ENCODE results near the gene PREX1. TPM values are rescaled to one million over a fixed set of nuclear protein-coding genes. Genes with fewer than 3 reads are reported as not detected.

Gene PREX1
- polyA plus RNA-seq, 1 of the 3 experiments (the other 2 are of a cell fraction) = 5.3 TPM

GRCh38 chr20:48858075-48858790, 30.4 kb upstream of the PREX1 start:
- Histone ChIP-seq H3K4me2 (no peak overlapping the region), H3K4me3 (ENCODE audit: low read depth in 2 of 2, low read length in 1 of 2) (no peak overlapping the region), H3K9me3 (no peaks in the 10 kb centered on the region), H2AFZ (ENCODE audit: low read depth) (no peak overlapping the region), H3F3A (replicated peaks; ENCODE audit: insufficient read depth) (no peaks in the 10 kb centered on the region), H3K9me2 (no peaks in the 10 kb centered on the region), H3K4me1 (ENCODE audit: control insufficient read depth in 1 of 2, insufficient read depth in 2 of 2, low read depth in 1 of 2, low read length in 1 of 2) (no peaks in the 10 kb centered on the region), H3K79me2 (ENCODE audit: insufficient read depth) (no peaks in the 10 kb centered on the region), H3K36me3 (replicated peaks in 1 of 2; ENCODE audit: control insufficient read depth in 1 of 2, insufficient read depth in 2 of 2, low read length in 1 of 2) (no peaks in the 10 kb centered on the region), H3K9ac (no peak overlapping the region), H3K27ac (ENCODE audit: low read depth in 2 of 2, low read length in 1 of 2) (no peak overlapping the region), H4K20me1 (ENCODE audit: insufficient read depth) (no peaks in the 10 kb centered on the region), H3K27me3 (ENCODE audit: insufficient read depth) (no peaks in the 10 kb centered on the region; the same call in 1 of the 2 replicates)
- ChIA-PET CTCF (interaction anchor here (0.6 to 1.5 kb wide), 6 partner anchors 8 to 201 kb away, joined by 3 read pairs; no protein-coding TSS in a partner anchor), POLR2A (no interaction called here)
- no peak for DNase-seq
- 76% methylated on average over 5 of the region's 6 CpGs for WGBS (ENCODE audit: low lambda C conversion rate)
- TF ChIP-seq CHD2 (IDR thresholded peaks at IDR 0.05; ENCODE audit: low read length, partially characterized antibody) = no peak
- no peak for TF ChIP-seq FOXJ3 (CRISPR knock-in tag; IDR thresholded peaks at IDR 0.05)
- TF ChIP-seq GATA2 (CRISPR knock-in tag; IDR thresholded peaks at IDR 0.05) = no peak
- no peak for TF ChIP-seq JUND (IDR thresholded peaks at IDR 0.05)
- TF ChIP-seq USF1 (IDR thresholded peaks at IDR 0.05; ENCODE audit: borderline replicate concordance, low read depth) = no peak
- TF ChIP-seq EZH2phosphoT487 (IDR thresholded peaks at IDR 0.05; ENCODE audit: borderline replicate concordance, low read depth) = no peak
- TF ChIP-seq FOSL2 (IDR thresholded peaks at IDR 0.05; ENCODE audit: borderline replicate concordance, low read depth) = no peak
- TF ChIP-seq MEF2A (IDR thresholded peaks at IDR 0.05; ENCODE audit: borderline replicate concordance, low read depth) = no peak
- TF ChIP-seq TAF1 (IDR thresholded peaks at IDR 0.05; ENCODE audit: borderline replicate concordance, low read depth, low read length) = no peak
- no peak for TF ChIP-seq TCF12 (IDR thresholded peaks at IDR 0.05)

GRCh38 chr20:48856130-48856529, 28.3 kb upstream of the PREX1 start:
- no peak for DNase-seq
- Histone ChIP-seq H3K27ac (ENCODE audit: low read depth in 2 of 2, low read length in 1 of 2) (no peak overlapping the region), H3K36me3 (replicated peaks in 1 of 2; ENCODE audit: control insufficient read depth in 1 of 2, insufficient read depth in 2 of 2, low read length in 1 of 2) (no peaks in the 10 kb centered on the region), H3K9me3 (no peaks in the 10 kb centered on the region), H3K9me2 (no peaks in the 10 kb centered on the region), H3K4me2 (no peak overlapping the region), H3K79me2 (ENCODE audit: insufficient read depth) (no peaks in the 10 kb centered on the region), H3K27me3 (ENCODE audit: insufficient read depth) (no peaks in the 10 kb centered on the region; the same call in 1 of the 2 replicates), H2AFZ (ENCODE audit: low read depth) (no peak overlapping the region), H3K4me3 (ENCODE audit: low read depth in 2 of 2, low read length in 1 of 2) (no peak overlapping the region), H4K20me1 (ENCODE audit: insufficient read depth) (no peaks in the 10 kb centered on the region), H3K4me1 (ENCODE audit: control insufficient read depth in 1 of 2, insufficient read depth in 2 of 2, low read depth in 1 of 2, low read length in 1 of 2) (no peaks in the 10 kb centered on the region), H3F3A (replicated peaks; ENCODE audit: insufficient read depth) (no peaks in the 10 kb centered on the region), H3K9ac (no peak overlapping the region)
- ChIA-PET CTCF (no interaction called here), POLR2A (no interaction called here)
- WGBS (ENCODE audit: low lambda C conversion rate) = 98% methylated on average over 4 of the region's 5 CpGs
- no peak for TF ChIP-seq CTCF (IDR thresholded peaks at IDR 0.05)
